ENCODE data around the gene KLKB1. TPM values are rescaled to one million over a fixed set of nuclear protein-coding genes. Genes with fewer than 3 reads are reported as not detected.

Gene KLKB1
- total RNA-seq, 6 experiments from 2014 or later, result not detected

DNA sequence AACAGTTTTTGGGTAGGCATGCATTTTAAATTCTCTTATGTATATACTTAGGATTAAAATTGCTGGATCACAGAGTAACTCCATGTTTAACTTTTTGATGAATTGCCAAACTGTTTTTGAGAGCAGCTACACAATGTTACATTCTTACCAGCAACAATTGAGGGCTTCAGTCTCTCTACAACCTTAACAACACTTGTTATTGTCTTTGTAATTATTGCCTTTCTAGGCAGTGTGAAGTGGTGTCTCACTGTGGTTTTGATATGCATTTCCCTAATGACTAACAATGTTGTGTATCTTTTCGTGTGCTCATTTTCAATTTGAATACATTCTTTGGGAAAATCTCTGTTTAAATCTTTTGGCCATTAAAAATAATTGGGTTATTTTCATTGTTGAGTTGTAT is 21.3 kb downstream of the KLKB1 start:
- Mint-ChIP-seq H3K9me3 (no peaks in the 10 kb centered on the region; the same call in 1 of the 2 replicates), H3K4me3 (no peak overlapping the region), H3K4me1 (ENCODE audit: low read depth) (peaks cover 6% of the 10 kb centered on the region; the same call in 1 of the 2 replicates), H3K27me3 (ENCODE audit: insufficient read depth) (peaks cover 3% of the 10 kb centered on the region), H3K27ac (no peak overlapping the region), H3K36me3 (ENCODE audit: low read depth) (no peaks in the 10 kb centered on the region)
- TF ChIP-seq, protein P1, sequence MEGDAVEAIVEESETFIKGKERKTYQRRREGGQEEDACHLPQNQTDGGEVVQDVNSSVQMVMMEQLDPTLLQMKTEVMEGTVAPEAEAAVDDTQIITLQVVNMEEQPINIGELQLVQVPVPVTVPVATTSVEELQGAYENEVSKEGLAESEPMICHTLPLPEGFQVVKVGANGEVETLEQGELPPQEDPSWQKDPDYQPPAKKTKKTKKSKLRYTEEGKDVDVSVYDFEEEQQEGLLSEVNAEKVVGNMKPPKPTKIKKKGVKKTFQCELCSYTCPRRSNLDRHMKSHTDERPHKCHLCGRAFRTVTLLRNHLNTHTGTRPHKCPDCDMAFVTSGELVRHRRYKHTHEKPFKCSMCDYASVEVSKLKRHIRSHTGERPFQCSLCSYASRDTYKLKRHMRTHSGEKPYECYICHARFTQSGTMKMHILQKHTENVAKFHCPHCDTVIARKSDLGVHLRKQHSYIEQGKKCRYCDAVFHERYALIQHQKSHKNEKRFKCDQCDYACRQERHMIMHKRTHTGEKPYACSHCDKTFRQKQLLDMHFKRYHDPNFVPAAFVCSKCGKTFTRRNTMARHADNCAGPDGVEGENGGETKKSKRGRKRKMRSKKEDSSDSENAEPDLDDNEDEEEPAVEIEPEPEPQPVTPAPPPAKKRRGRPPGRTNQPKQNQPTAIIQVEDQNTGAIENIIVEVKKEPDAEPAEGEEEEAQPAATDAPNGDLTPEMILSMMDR (IDR thresholded peaks at IDR 0.05), result no peak
- no peak for DNase-seq

DNA sequence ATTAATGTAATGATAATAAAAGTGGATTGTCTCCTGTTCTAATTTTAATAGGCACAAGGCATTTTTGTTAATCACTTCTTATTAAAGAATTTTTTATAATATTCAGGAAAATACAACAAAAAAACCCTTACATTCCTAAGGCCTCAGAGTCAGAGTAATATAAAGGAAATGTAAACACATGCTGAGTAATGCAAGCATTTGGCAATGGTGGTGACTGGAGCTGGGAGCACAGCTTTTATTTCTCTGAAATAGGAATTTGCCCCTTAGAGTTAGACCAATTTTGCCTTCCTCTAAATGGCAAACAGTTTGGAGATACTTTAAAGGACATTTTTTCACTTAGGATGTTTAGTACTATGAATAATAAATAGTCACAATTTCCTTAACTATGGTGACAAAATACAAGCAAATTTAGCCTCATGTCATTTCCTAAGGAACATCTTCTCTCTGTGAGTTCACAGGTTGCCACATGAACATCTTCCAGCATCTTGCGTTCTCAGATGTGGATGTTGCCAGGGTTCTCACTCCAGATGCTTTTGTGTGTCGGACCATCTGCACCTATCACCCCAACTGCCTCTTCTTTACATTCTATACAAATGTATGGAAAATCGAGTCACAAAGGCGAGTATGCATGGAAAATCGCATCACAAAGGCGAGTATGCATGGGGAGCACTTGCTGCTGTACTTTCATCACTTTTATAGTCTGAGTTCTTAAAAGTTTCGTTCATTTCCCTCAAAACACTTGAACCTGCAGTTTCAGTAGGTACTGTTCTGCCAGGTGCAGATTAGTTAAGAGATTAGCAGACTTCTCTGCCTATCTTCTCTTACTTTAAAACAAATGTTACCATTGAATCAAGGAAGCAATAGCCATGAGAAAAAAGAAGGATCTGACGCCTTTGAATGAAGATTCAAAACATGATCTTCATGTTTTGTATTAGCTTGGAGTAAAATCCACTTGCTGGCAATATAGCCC is 22.8 kb downstream of the KLKB1 start:
- no peak overlapping the region for H3K27ac Mint-ChIP-seq
- TF ChIP-seq, protein P1 (IDR thresholded peaks at IDR 0.05), result no peak
- DNase-seq, result no peak
- H3K4me3 Mint-ChIP-seq, result no peak overlapping the region
- peaks cover 6% of the 10 kb centered on the region; the same call in 1 of the 2 replicates for H3K4me1 Mint-ChIP-seq (ENCODE audit: low read depth)
- no peaks in the 10 kb centered on the region; the same call in 1 of the 2 replicates for H3K9me3 Mint-ChIP-seq
- H3K27me3 Mint-ChIP-seq (ENCODE audit: insufficient read depth), result peaks cover 8% of the 10 kb centered on the region
- no peaks in the 10 kb centered on the region for H3K36me3 Mint-ChIP-seq (ENCODE audit: low read depth)

DNA sequence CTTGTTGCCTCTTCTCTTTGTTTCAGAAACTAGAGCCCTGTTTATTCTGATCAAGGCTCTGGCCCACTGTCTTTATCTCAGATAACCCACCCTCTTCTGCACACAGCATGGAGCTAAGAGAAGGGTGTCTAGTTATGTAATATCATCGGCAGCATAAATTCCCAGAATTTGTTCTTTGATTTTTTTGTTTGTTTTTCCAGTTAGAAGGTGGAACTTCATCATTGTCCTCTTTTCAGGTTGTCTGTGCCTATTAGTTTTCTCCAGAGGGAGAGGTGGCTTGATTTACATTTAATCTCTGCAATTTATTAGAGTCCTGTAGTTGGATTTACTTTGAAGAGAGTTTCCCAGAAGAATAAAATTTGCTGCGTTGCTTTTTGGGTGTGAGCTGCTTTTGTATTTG is 23.5 kb downstream of the KLKB1 start:
- no peaks in the 10 kb centered on the region; the same call in 1 of the 2 replicates for H3K9me3 Mint-ChIP-seq
- peaks cover 6% of the 10 kb centered on the region; the same call in 1 of the 2 replicates for H3K4me1 Mint-ChIP-seq (ENCODE audit: low read depth)
- no peaks in the 10 kb centered on the region for H3K36me3 Mint-ChIP-seq (ENCODE audit: low read depth)
- TF ChIP-seq, protein P1 (IDR thresholded peaks at IDR 0.05), result no peak
- H3K27ac Mint-ChIP-seq, result no peak overlapping the region
- H3K4me3 Mint-ChIP-seq, result no peak overlapping the region
- DNase-seq, result no peak
- peaks cover 8% of the 10 kb centered on the region for H3K27me3 Mint-ChIP-seq (ENCODE audit: insufficient read depth)

DNA sequence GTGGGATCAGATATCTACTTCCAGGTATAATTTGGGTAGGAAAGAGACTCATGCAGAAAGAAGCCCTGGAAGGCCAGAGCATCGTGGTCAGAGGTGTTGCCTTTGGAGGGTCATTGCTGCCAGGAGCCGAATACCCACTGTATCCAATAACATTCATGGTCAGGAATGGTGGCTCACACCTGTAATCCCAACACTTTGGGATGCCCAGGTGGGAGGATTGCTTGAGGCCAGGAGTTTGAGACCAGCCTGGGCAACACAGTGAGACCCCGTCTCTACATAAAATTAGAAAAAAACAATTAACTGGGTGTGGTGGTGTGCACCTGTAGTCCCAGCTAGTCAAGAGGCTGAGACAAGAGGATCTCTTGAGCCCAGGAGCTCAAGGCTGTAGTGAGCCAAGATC is 27.8 kb downstream of the KLKB1 start:
- Mint-ChIP-seq H3K27me3 (ENCODE audit: insufficient read depth) (peaks cover 12% of the 10 kb centered on the region), H3K27ac (no peak overlapping the region), H3K9me3 (no peaks in the 10 kb centered on the region; the same call in 1 of the 2 replicates), H3K4me1 (ENCODE audit: low read depth) (peaks cover 3% of the 10 kb centered on the region; the same call in 1 of the 2 replicates), H3K36me3 (ENCODE audit: low read depth) (no peaks in the 10 kb centered on the region), H3K4me3 (no peak overlapping the region)
- TF ChIP-seq, protein P1 (IDR thresholded peaks at IDR 0.05), result no peak
- no peak for DNase-seq

DNA sequence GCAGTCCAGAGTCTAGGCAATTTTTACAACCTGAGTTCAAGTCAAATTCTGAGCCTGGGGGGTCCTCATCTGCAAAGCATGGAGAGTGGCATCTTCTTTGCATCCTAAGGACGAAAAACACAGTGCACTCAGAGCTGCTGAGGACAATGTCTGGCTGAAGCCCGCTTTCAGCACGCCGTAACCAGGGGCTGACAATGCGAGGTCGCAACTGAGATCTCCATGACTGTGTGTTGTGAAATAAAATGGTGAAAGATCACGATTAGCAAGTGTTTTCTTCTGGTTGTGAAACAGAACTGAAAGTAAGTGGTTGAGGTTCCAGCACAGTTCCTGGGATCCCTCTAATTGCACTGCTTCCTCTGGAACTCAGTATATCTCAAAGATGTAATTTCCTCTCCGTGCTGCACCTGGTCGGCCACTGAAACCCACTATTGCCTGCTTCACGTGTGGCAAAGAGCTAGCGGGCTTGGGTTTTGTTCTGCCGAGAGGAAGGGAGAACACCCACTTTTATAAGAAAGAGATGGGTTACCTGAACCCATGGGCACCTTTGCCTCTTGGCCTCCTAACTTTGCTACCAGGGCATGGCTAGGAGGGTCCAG is 31.0 kb downstream of the KLKB1 start:
- TF ChIP-seq, protein P1 (IDR thresholded peaks at IDR 0.05), result no peak
- H3K4me3 Mint-ChIP-seq, result no peak overlapping the region

More for the DNA sequence above, 31.0 kb downstream of the KLKB1 start:
- no peaks in the 10 kb centered on the region for H3K4me1 Mint-ChIP-seq (ENCODE audit: low read depth)
- H3K9me3 Mint-ChIP-seq, result no peaks in the 10 kb centered on the region
- H3K36me3 Mint-ChIP-seq (ENCODE audit: low read depth), result no peaks in the 10 kb centered on the region
- H3K27ac Mint-ChIP-seq, result no peak overlapping the region
- no peak for DNase-seq
- H3K27me3 Mint-ChIP-seq (ENCODE audit: insufficient read depth), result peaks cover 8% of the 10 kb centered on the region
